ENCODE results near the gene BRSK2.

BRSK2 gene

GRCh38 chr11:1500466-1501420 is 111.0 kb downstream of the BRSK2 start:
- Mint-ChIP-seq H3K36me3 (peaks cover 36% of the 10 kb centered on the region), H3K4me3 (no peak overlapping the region), H3K27ac (no peak overlapping the region), H3K9me3 (peaks cover 14% of the 10 kb centered on the region), H3K4me1 (peaks cover 20% of the 10 kb centered on the region), H3K27me3 (no peaks in the 10 kb centered on the region)
- CTCF ChIA-PET, result no interaction called here
- DNase-seq, result no peak

GRCh38 chr11:1501421-1502167 is 111.9 kb downstream of the BRSK2 start:
- DNase-seq, result no peak
- CTCF ChIA-PET, result no interaction called here
- no peak overlapping the region for H3K4me3 Mint-ChIP-seq
- H3K36me3 Mint-ChIP-seq, result peaks cover 32% of the 10 kb centered on the region
- peaks cover 11% of the 10 kb centered on the region for H3K9me3 Mint-ChIP-seq
- no peak overlapping the region for H3K27ac Mint-ChIP-seq
- H3K27me3 Mint-ChIP-seq, result no peaks in the 10 kb centered on the region
- peaks cover 18% of the 10 kb centered on the region for H3K4me1 Mint-ChIP-seq

- DNase-seq, result no peak
- no peak overlapping the region for H3K27ac Mint-ChIP-seq
- CTCF ChIA-PET, result no interaction called here
- H3K36me3 Mint-ChIP-seq, result peaks cover 29% of the 10 kb centered on the region
- H3K9me3 Mint-ChIP-seq, result peaks cover 11% of the 10 kb centered on the region
- H3K4me3 Mint-ChIP-seq, result no peak overlapping the region
- peaks cover 12% of the 10 kb centered on the region for H3K4me1 Mint-ChIP-seq
- no peaks in the 10 kb centered on the region for H3K27me3 Mint-ChIP-seq
Measured at GRCh38 chr11:1502168-1502953, 112.6 kb downstream of the BRSK2 start.

- H3K36me3 Mint-ChIP-seq, result peaks cover 26% of the 10 kb centered on the region
- CTCF ChIA-PET, result no interaction called here
- no peak overlapping the region for H3K4me3 Mint-ChIP-seq
- no peak for DNase-seq
- H3K9me3 Mint-ChIP-seq, result peaks cover 11% of the 10 kb centered on the region
- no peak overlapping the region for H3K27ac Mint-ChIP-seq
- H3K27me3 Mint-ChIP-seq, result no peaks in the 10 kb centered on the region
- peaks cover 4% of the 10 kb centered on the region for H3K4me1 Mint-ChIP-seq
Measured at GRCh38 chr11:1502954-1503707, 113.4 kb downstream of the BRSK2 start.

GRCh38 chr11:1503708-1504104 is 114.0 kb downstream of the BRSK2 start:
- Mint-ChIP-seq H3K36me3 (peaks cover 21% of the 10 kb centered on the region), H3K27me3 (no peaks in the 10 kb centered on the region), H3K4me3 (no peak overlapping the region), H3K27ac (no peak overlapping the region), H3K4me1 (no peaks in the 10 kb centered on the region), H3K9me3 (peaks cover 11% of the 10 kb centered on the region)
- no peak for DNase-seq
- CTCF ChIA-PET, result interaction anchor here (0.9 kb wide), 1 partner anchor 12 kb away, joined by 6 read pairs; no protein-coding TSS in a partner anchor

- Mint-ChIP-seq H3K36me3 (peaks cover 16% of the 10 kb centered on the region), H3K27me3 (no peaks in the 10 kb centered on the region), H3K4me1 (no peaks in the 10 kb centered on the region), H3K9me3 (peaks cover 8% of the 10 kb centered on the region), H3K4me3 (no peak overlapping the region), H3K27ac (no peak overlapping the region)
- CTCF ChIA-PET, result interaction anchor here (0.9 kb wide), 1 partner anchor 11 kb away, joined by 6 read pairs; no protein-coding TSS in a partner anchor
- no peak for DNase-seq
Measured at GRCh38 chr11:1504138-1504537, 114.4 kb downstream of the BRSK2 start.

- CTCF ChIA-PET, result interaction anchor here (0.9 kb wide), 1 partner anchor 11 kb away, joined by 6 read pairs; no protein-coding TSS in a partner anchor
- H3K36me3 Mint-ChIP-seq, result peaks cover 16% of the 10 kb centered on the region
- H3K9me3 Mint-ChIP-seq, result peaks cover 7% of the 10 kb centered on the region
- H3K4me3 Mint-ChIP-seq, result no peak overlapping the region
- no peak for DNase-seq
- no peak overlapping the region for H3K27ac Mint-ChIP-seq
- H3K4me1 Mint-ChIP-seq, result no peaks in the 10 kb centered on the region
- no peaks in the 10 kb centered on the region for H3K27me3 Mint-ChIP-seq
Measured at GRCh38 chr11:1504581-1505290, 115.0 kb downstream of the BRSK2 start.

- Mint-ChIP-seq H3K27ac (no peak overlapping the region), H3K36me3 (peaks cover 9% of the 10 kb centered on the region), H3K4me3 (no peak overlapping the region), H3K4me1 (no peaks in the 10 kb centered on the region), H3K27me3 (no peaks in the 10 kb centered on the region), H3K9me3 (peaks cover 3% of the 10 kb centered on the region)
- no peak for DNase-seq
- CTCF ChIA-PET, result interaction anchor here (1.3 kb wide), 1 partner anchor 10 kb away, joined by 4 read pairs; no protein-coding TSS in a partner anchor
Measured at GRCh38 chr11:1505480-1505879, 115.7 kb downstream of the BRSK2 start.

GRCh38 chr11:1506981-1507380 is 117.2 kb downstream of the BRSK2 start:
- H3K4me3 Mint-ChIP-seq, result no peak overlapping the region
- no peaks in the 10 kb centered on the region for H3K4me1 Mint-ChIP-seq

GRCh38 chr11:1507381-1508140 is 117.8 kb downstream of the BRSK2 start:
- Mint-ChIP-seq H3K36me3 (no peaks in the 10 kb centered on the region), H3K4me3 (no peak overlapping the region), H3K9me3 (no peaks in the 10 kb centered on the region), H3K27ac (no peak overlapping the region), H3K4me1 (no peaks in the 10 kb centered on the region), H3K27me3 (no peaks in the 10 kb centered on the region)
- CTCF ChIA-PET, result no interaction called here
- no peak for DNase-seq

More at GRCh38 chr11:1506981-1507380, 117.2 kb downstream of the BRSK2 start:
- CTCF ChIA-PET, result no interaction called here
- H3K27ac Mint-ChIP-seq, result no peak overlapping the region
- DNase-seq, result no peak
- H3K36me3 Mint-ChIP-seq, result no peaks in the 10 kb centered on the region
- H3K9me3 Mint-ChIP-seq, result no peaks in the 10 kb centered on the region
- no peaks in the 10 kb centered on the region for H3K27me3 Mint-ChIP-seq

- CTCF ChIA-PET, result no interaction called here
- peaks cover 6% of the 10 kb centered on the region for H3K4me1 Mint-ChIP-seq
- H3K27me3 Mint-ChIP-seq, result no peaks in the 10 kb centered on the region
Measured at GRCh38 chr11:1508491-1508891, 118.8 kb downstream of the BRSK2 start.

GRCh38 chr11:1508986-1509385 is 119.3 kb downstream of the BRSK2 start:
- no peak for DNase-seq
- Mint-ChIP-seq H3K4me1 (peaks cover 8% of the 10 kb centered on the region), H3K4me3 (no peak overlapping the region), H3K27me3 (no peaks in the 10 kb centered on the region), H3K27ac (no peak overlapping the region), H3K36me3 (no peaks in the 10 kb centered on the region), H3K9me3 (no peaks in the 10 kb centered on the region)
- CTCF ChIA-PET, result no interaction called here

More at GRCh38 chr11:1508491-1508891, 118.8 kb downstream of the BRSK2 start:
- no peaks in the 10 kb centered on the region for H3K9me3 Mint-ChIP-seq
- no peak for DNase-seq
- no peaks in the 10 kb centered on the region for H3K36me3 Mint-ChIP-seq
- H3K27ac Mint-ChIP-seq, result no peak overlapping the region
- H3K4me3 Mint-ChIP-seq, result no peak overlapping the region
